Thymus (tissue), 11 donors: ENCODE measurements around the gene WDR90. TPM values are rescaled to one million over a fixed set of nuclear protein-coding genes. Genes with fewer than 3 reads are reported as not detected.

Experiments
- DNase-seq, 9 donors: peaks; one replicate each; pipeline ENCODE4 v3.0.0-alpha.2; 2013; ENCODE audit warnings: low spot score in 9 of 9, low read depth in 6 of 9, missing footprints in 1 of 9
- H3K27ac ChIP-seq, 2 donors: one replicate each; pipeline ENCODE4 v1.5.1; 2013; ENCODE audit warnings: control low read depth in 1 of 2, low read depth in 1 of 2, low read length in 1 of 2, mild to moderate bottlenecking in 1 of 2, moderate library complexity in 1 of 2
- H3K27me3 ChIP-seq, 2 donors: one replicate each; pipeline ENCODE4 v1.5.1; 2013; ENCODE audit warnings: low read length in 1 of 2; ENCODE audit not compliant: control insufficient read depth in 2 of 2, insufficient read depth in 1 of 2
- H3K36me3 ChIP-seq, 2 donors: one replicate each; pipeline ENCODE4 v1.5.1; 2013; ENCODE audit warnings: low read length in 1 of 2, mild to moderate bottlenecking in 1 of 2, moderate library complexity in 1 of 2; ENCODE audit not compliant: control insufficient read depth in 2 of 2, insufficient read depth in 2 of 2
- H3K4me1 ChIP-seq, 2 donors: one replicate each; pipeline ENCODE4 v1.5.1; 2013; ENCODE audit warnings: low read length in 2 of 2; ENCODE audit not compliant: control insufficient read depth in 2 of 2, insufficient read depth in 2 of 2
- H3K4me3 ChIP-seq, 2 donors: one replicate each; pipeline ENCODE4 v1.5.1; 2013; ENCODE audit warnings: low read length in 2 of 2, control low read depth in 1 of 2, mild to moderate bottlenecking in 1 of 2
- H3K9me3 ChIP-seq, 2 donors: one replicate each; pipeline ENCODE4 v1.5.1; 2013; ENCODE audit warnings: low read length in 1 of 2, mild to moderate bottlenecking in 1 of 2; ENCODE audit not compliant: control insufficient read depth in 2 of 2, insufficient read depth in 1 of 2
- WGBS: extraction: QIAGEN DNeasy Blood & Tissue Kit; methylation state at CpG from one replicate; pipeline ENCODE4 v1.1.7; 2013; 5-methylcytosine and 5-hydroxymethylcytosine counted together
- polyA plus RNA-seq: library from polyadenylated mRNA; stranded (reverse); fragments of 200-250 nt; gene quantifications from one replicate; pipeline ENCODE4 v1.2.3, GENCODE V29; 2013
- total RNA-seq: library from RNA; stranded (reverse); fragments of 120-200 nt; gene quantifications from one replicate; pipeline ENCODE4 v1.2.4, GENCODE V29; 2013
- donor health status: healthy.

Gene WDR90
- total and polyA plus RNA-seq, 2 donors, result 10.1 to 22.6 TPM

DNA sequence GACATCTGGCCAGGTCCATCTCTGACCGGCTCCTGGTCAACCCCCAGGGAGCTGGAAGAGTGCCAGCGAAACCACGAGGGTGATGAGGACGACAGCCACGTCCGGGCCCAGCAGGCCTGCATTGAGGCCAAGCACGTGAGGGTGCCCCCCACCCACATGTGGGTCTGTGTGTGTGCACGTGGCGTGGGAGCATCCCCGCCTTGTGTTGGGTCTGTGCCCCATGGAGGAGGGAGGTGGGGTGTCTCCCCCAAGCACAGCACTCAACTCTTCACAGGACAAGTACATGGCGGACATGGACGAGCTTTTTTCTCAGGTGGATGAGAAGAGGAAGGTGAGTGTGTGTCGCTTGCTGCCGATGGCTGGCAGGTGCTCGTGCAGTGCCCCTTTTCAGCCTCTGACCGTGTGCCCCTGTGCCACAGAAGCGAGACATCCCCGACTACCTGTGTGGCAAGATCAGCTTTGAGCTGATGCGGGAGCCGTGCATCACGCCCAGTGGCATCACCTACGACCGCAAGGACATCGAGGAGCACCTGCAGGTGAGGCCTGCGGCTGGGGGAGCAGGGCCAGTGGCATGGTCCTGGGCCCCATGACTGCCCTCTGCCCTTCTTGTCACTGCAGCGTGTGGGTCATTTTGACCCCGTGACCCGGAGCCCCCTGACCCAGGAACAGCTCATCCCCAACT, 32.7 kb downstream of the WDR90 start:
- Histone ChIP-seq H3K4me1 (peaks cover 19 to 56% of the 10 kb centered on the region in 2 donors), H3K4me3 (no peak overlapping the region), H3K36me3 (peaks cover 29 to 31% of the 10 kb centered on the region in 2 donors), H3K27ac (no peak overlapping the region), H3K27me3 (peaks cover 7 to 25% of the 10 kb centered on the region in 2 donors), H3K9me3 (peaks cover 0 to 1% of the 10 kb centered on the region in 2 donors)
- 95% methylated on average over 28 of the region's 28 CpGs for WGBS
- no peak for DNase-seq

DNA sequence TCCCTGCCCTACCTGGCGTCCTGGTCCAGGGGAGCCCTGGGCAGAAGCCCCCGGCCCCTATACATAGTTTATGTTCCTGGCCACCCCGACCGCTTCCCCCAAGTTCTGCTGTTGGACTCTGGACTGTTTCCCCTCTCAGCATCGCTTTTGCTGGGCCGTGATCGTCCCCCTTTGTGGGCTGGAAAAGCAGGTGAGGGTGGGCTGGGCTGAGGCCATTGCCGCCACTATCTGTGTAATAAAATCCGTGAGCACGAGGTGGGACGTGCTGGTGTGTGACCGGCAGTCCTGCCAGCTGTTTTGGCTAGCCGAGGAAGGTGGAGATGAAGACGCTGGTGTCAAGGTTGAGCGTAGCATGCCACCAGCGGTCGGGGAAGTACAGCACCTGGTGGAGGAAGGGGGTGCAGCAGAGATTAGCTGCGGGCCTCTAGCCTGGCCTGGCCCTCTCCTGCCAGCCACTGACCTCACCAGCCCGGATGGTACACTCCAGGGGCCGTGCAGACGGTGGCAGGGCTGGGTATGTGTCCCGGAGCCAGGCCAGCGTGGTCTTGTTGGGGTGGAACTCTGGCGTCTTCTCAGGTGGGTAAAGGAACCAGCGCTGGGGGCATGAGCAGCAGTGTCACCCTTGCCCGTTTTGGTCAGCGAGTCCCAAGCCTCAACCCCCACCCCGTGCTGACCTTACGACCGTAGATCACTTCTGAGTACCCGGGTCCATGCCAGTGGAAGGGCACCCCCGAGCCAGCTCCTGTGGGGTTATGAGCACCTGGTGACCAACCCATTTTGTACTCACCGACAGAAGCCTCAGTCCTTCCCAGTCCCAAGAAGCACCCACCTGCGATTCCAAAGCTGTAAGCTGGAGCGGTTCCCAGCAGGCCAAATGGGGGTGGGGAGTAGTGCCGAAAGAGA, 33.6 kb downstream of the WDR90 start:
- peak overlapping the region in 1 of 2 donors; percentile 37 for H3K4me3 ChIP-seq
- peaks cover 19 to 49% of the 10 kb centered on the region in 2 donors for H3K4me1 ChIP-seq
- H3K9me3 ChIP-seq, result peaks cover 0 to 1% of the 10 kb centered on the region in 2 donors

DNA sequence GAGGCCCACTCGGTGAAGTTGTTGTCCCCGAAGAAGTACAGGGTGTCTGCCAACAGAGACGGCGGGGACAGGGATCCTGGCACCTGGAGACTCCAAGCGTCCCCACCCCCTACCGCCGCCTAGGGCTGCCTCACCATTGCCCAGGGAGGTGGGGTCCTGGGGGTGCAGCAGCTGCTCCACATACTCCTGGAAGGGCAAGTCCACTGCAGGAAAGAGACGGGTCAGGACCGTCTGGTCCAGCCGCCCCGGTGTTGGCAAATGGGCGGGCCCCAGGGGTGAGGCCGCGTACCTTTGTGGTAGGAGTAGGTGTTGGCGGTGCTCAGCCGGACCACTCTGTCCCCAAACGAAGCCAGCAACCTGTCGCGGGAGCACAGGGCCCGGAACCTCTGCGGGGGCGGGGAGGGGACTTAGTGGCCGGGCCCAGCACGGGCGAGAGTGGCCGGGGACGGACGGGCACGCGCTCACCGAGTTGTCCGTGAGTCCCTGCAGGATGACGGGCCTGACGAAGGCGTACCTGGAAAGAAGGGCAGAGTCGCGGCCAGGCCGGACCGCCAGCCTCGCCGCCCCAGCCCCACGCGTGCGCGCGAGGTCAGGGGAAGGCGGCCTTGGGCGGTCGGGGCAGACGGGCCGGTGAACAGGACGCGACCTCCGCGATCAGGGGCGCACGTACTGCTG, 34.4 kb downstream of the WDR90 start:
- Histone ChIP-seq H3K4me3 (peak overlapping the region; percentile 37 to 79), H3K36me3 (peaks cover 36 to 39% of the 10 kb centered on the region in 2 donors), H3K27me3 (peaks cover 0 to 8% of the 10 kb centered on the region in 2 donors), H3K27ac (peak overlapping the region in 1 of 2 donors; percentile 68), H3K4me1 (peaks cover 20 to 42% of the 10 kb centered on the region in 2 donors), H3K9me3 (peaks cover 0 to 1% of the 10 kb centered on the region in 2 donors)
- 30% methylated on average over 57 of the region's 57 CpGs for WGBS
- DNase-seq, result no peak

More for the DNA sequence above, 33.6 kb downstream of the WDR90 start:
- peaks cover 2 to 16% of the 10 kb centered on the region in 2 donors for H3K27me3 ChIP-seq
- whole genome bisulfite sequencing, result 96% methylated on average over 36 of the region's 36 CpGs
- DNase-seq, result no peak
- peaks cover 36 to 37% of the 10 kb centered on the region in 2 donors for H3K36me3 ChIP-seq
- H3K27ac ChIP-seq, result no peak overlapping the region

DNA sequence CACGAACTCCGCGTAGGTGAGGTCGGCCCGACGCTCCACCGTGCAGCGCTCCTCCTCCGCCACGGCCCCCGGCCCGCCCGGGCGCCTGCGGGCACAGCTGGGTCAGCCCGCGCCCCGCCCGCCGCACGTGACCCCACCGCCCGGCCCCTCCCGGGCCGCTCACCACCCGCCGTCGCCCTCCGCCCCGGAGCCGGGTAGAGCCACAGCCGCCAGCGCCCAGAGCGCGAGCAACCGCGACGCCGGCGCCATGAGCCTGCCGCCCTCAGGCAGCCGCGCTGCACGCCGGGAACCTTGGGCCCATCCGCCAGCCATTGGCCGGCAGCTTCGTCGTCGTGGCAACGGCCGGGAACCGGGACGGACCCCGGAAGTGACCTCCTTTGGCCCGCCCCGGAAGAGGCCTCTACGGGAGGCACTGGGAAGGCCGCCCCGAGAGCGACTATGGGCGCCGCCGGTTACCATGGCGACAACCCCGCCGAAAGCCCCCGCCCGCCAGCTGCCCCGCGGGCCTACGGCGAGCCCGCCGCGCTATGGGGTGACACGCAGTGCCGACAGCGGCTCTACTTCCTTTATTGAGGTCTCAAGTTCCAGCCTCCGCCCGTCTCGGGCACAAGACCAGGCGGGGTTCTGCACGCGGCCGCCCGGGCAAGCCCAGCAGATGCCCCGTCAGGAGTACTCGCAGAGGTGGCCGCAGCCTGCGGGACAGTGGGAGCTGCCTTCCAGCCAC, 35.1 kb downstream of the WDR90 start, which contains the start of gene JMJD8:
TSS of gene JMJD8 (minus strand) at position 264 of the 724 bp plus-strand sequence. CDS start at position 249, 15 bp downstream.
- Histone ChIP-seq H3K27me3 (peaks cover 0 to 3% of the 10 kb centered on the region in 2 donors), H3K4me3 (peak within 1 kb of the TSS; percentile 52 to 79), H3K4me1 (peaks cover 27 to 40% of the 10 kb centered on the region in 2 donors), H3K36me3 (peaks cover 36 to 39% of the 10 kb centered on the region in 2 donors), H3K27ac (peak within 1 kb of the TSS; percentile 57 to 77), H3K9me3 (peaks cover 0 to 1% of the 10 kb centered on the region in 2 donors)
- WGBS, result 5% methylated on average over 91 of the region's 91 CpGs
- DNase-seq, result peak; percentile 69 to 96 (median 89)

DNA sequence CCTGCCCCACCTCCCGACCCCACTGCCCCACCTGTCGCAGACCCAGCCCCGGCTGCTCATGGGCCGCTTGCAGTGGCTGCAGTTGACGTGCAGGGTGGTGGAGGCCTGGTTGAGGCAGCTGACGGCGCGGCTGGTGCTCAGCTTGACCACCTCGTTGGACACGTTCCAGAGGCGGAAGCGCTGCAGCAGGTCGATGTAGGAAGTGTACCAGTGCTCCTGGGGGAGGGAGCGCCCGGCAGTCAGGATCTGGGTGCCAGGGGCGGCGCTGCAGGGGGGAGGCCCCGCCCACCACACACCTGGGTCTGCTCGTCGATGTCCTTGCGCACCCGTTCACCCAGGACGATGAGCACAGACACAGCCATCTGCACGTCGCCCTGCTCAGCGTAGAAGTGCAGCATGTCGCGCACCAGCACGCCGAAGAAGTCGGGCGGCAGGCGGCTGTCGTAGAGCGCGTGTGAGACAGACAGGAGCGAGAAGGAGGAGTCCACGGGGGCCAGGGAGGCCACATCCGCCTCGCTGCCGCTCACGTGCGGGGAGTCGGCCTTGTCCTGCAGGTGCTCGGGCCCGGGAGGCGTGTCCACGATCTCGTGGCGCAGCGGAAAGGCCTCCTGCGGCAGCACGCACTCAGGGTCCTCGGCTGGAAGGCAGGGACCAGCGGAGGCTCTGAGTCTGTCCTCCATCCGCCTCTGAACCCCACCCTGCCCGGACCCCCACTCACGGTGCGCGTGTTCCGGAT, 36.0 kb downstream of the WDR90 start:
- H3K4me3 ChIP-seq, result peak overlapping the region in 1 of 2 donors; percentile 79

DNA sequence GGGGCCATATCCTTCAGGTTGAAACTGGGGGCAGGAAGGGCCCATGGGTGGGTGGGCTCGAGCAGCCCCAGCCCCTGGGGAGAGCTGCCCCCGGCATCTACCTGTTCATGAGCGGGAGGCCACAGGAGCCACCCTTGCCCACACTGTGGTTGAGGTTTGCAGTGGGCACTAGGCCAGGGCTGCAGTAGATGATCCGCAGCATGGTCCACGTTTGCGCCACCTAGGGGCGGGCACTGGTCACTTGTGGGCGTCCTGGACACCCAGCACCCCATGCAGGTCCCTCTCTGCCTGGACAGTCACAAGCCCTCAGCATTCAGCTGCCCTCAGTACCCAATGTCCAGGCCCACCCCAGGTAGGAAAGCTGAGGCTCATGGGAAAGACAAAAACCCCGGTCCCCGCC, 36.8 kb downstream of the WDR90 start:
- WGBS, result 94% methylated on average over 10 of the region's 10 CpGs
- H3K27ac ChIP-seq, result no peak overlapping the region
- H3K4me1 ChIP-seq, result peaks cover 34 to 43% of the 10 kb centered on the region in 2 donors
- DNase-seq, result no peak
- peaks cover 0 to 2% of the 10 kb centered on the region in 2 donors for H3K27me3 ChIP-seq
- H3K36me3 ChIP-seq, result peaks cover 36 to 39% of the 10 kb centered on the region in 2 donors
- H3K4me3 ChIP-seq, result no peak overlapping the region
- H3K9me3 ChIP-seq, result peaks cover 0 to 1% of the 10 kb centered on the region in 2 donors

More for the DNA sequence above, 36.0 kb downstream of the WDR90 start:
- no peak for DNase-seq
- WGBS, result 97% methylated on average over 61 of the region's 61 CpGs
- Histone ChIP-seq H3K27ac (no peak overlapping the region), H3K9me3 (peaks cover 0 to 1% of the 10 kb centered on the region in 2 donors), H3K4me1 (peaks cover 30 to 42% of the 10 kb centered on the region in 2 donors), H3K27me3 (no peaks in the 10 kb centered on the region), H3K36me3 (peaks cover 36 to 39% of the 10 kb centered on the region in 2 donors)

DNA sequence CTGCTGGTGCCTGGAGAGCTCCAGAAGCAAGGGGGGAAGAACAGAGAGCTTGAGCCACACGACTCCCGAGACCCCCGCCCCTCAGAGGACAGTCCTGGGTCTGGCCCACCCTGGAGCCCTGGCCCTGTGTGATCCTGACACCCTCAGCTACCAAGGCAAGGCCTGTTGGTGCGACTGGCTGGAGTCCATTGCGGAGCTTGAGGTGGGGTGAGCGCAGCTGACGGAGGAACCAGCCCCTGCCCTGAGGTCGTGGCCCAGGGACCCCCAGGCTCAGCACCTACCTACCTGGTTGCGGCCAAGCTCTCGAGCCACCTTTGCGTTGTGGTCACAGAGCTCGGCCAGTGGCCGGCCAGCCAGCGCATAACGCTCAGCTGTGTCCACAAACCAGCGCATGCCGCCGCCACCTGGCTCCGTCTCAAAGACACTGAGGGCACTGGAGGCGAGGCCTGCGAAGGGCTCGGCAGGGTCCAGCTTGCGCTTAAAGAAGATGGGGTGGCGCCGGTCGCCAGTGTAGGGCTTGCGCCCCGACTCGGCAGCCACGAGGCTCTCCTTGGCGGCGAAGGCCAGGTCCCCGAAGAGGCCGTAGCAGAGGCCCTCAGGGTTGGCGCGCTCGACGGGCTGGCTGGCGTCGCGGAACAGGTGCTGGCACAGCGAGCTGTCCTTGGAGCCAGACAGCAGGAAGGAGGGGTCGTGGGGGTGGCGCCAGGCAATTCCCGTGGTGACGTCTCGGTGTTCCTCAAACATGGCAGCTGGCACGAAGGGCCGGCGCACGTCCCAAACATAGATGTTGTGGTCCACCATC, 37.5 kb downstream of the WDR90 start:
- 98% methylated on average over 51 of the region's 51 CpGs for WGBS
- Histone ChIP-seq H3K27me3 (peaks cover 3 to 9% of the 10 kb centered on the region in 2 donors), H3K4me3 (no peak overlapping the region), H3K36me3 (peaks cover 31 to 35% of the 10 kb centered on the region in 2 donors), H3K9me3 (peaks cover 0 to under 1% of the 10 kb centered on the region in 2 donors), H3K27ac (no peak overlapping the region), H3K4me1 (peaks cover 27 to 36% of the 10 kb centered on the region in 2 donors)
- DNase-seq, result no peak
